Measurements from ENCODE around the gene SPC24. TPM values are rescaled to one million over a fixed set of nuclear protein-coding genes. Genes with fewer than 3 reads are reported as not detected.
A peak's percentile ranks its signal among the peaks of the same experiment; 100 is the strongest.

Gene SPC24
- total RNA-seq, 1 experiment from 2014 or later = 50.6 TPM

- Histone ChIP-seq H3K27me3 (ENCODE audit: control insufficient read depth, insufficient read depth, low read length) (no peaks in the 10 kb centered on the region), H3K27ac (ENCODE audit: low read length) (no peak overlapping the region), H3K4me3 (ENCODE audit: low read depth in 2 of 2, low read length in 2 of 2) (no peak overlapping the region), H3K4me1 (ENCODE audit: control insufficient read depth, insufficient read depth, low read length) (no peaks in the 10 kb centered on the region; the same call in 1 of the 2 replicates), H3K9me3 (ENCODE audit: control insufficient read depth, insufficient read depth, low read depth, low read length) (no peaks in the 10 kb centered on the region), H3K36me3 (ENCODE audit: control insufficient read depth, insufficient read depth, low read length) (peaks cover 5% of the 10 kb centered on the region)
- intact Hi-C loops (cut with micrococcal nuclease; ENCODE audit: unreplicated experiment) = no loop called here
- no peak for TF ChIP-seq REST (IDR thresholded peaks at IDR 0.05; ENCODE audit: insufficient read depth in 1 of 2, low read depth in 2 of 2, low read length in 1 of 2)
- no peak for TF ChIP-seq SIN3A (IDR thresholded peaks at IDR 0.05; ENCODE audit: borderline replicate concordance, insufficient read depth, low read depth, low read length)
- TF ChIP-seq POLR2AphosphoS5 (IDR thresholded peaks at IDR 0.05; ENCODE audit: low read depth, low read length) = no peak
- no peak for TF ChIP-seq TCF7L2 (IDR thresholded peaks at IDR 0.05; ENCODE audit: low read depth, low read length)
- TF ChIP-seq CTCF (IDR thresholded peaks at IDR 0.05) = no peak
- no peak for DNase-seq (ENCODE audit: low read depth, low spot score)
- in situ Hi-C loops (cut with HindIII; ENCODE audit: low pct_unique_long_range_greater_than_20kb, low sequenced_read_pairs) = no loop called here
- ATAC-seq = no peak
- POLR2A ChIA-PET = no interaction called here
- BruUV-seq (replicated peaks) = TSS peak; percentile 54
- CTCF ChIA-PET = no interaction called here
These were observed 21.0 kb upstream of the SPC24 start for GRCh38 chr19:11176466-11177193.

DNA sequence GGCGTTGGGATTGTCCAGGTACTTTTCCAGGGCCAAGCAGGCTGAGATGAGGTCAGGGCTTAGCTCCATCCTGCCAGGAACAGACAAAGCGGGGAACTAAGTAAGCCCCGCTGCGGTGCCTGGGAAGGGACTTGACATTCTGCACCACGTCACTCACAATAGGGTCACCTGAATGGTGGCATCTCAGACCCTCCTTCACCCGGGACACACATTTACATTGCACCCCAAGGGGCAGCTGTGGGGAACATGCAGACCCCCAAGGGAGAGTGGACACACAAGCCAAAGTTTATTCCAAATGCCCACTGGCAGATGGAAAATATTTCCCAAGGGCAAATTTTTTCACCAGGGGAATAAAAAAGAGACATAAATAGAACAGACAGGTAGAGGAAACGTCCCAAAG, 20.3 kb upstream of the SPC24 start:
- Histone ChIP-seq H3K9me3 (ENCODE audit: control insufficient read depth, insufficient read depth, low read depth, low read length) (no peaks in the 10 kb centered on the region), H3K27me3 (ENCODE audit: control insufficient read depth, insufficient read depth, low read length) (no peaks in the 10 kb centered on the region), H3K27ac (ENCODE audit: low read length) (no peak overlapping the region), H3K36me3 (ENCODE audit: control insufficient read depth, insufficient read depth, low read length) (peaks cover 5% of the 10 kb centered on the region), H3K4me1 (ENCODE audit: control insufficient read depth, insufficient read depth, low read length) (no peaks in the 10 kb centered on the region; the same call in 1 of the 2 replicates), H3K4me3 (ENCODE audit: low read depth in 2 of 2, low read length in 2 of 2) (no peak overlapping the region)
- no peak for ATAC-seq
- CTCF ChIA-PET = no interaction called here
- in situ Hi-C loops (cut with HindIII; ENCODE audit: low pct_unique_long_range_greater_than_20kb, low sequenced_read_pairs) = no loop called here
- TF ChIP-seq REST (IDR thresholded peaks at IDR 0.05; ENCODE audit: insufficient read depth in 1 of 2, low read depth in 2 of 2, low read length in 1 of 2) (no peak), SIN3A (IDR thresholded peaks at IDR 0.05; ENCODE audit: borderline replicate concordance, insufficient read depth, low read depth, low read length) (no peak), CTCF (IDR thresholded peaks at IDR 0.05) (no peak), TCF7L2 (IDR thresholded peaks at IDR 0.05; ENCODE audit: low read depth, low read length) (no peak), POLR2AphosphoS5 (IDR thresholded peaks at IDR 0.05; ENCODE audit: low read depth, low read length) (no peak)
- BruUV-seq (replicated peaks) = no TSS peak
- intact Hi-C loops (cut with micrococcal nuclease; ENCODE audit: unreplicated experiment) = no loop called here
- POLR2A ChIA-PET = no interaction called here
- DNase-seq (ENCODE audit: low read depth, low spot score) = no peak

Data from Panc1 (cell line).